ACHN (cell line): ENCODE results near the gene PCNX3.
A peak's percentile ranks its signal among the peaks of the same experiment; 100 is the strongest.

ENCODE experiments used
- DNase-seq: peaks from one replicate; pipeline ENCODE4 v3.0.0-alpha.2; 2015
- in situ Hi-C: cut with HindIII; loops from 2 replicates; pipeline ENCODE4 v1.10.0; 2017; ENCODE audit warnings: low sequenced_read_pairs, low pct_ligation_motif_present, low pct_unique_long_range_greater_than_20kb

The PCNX3 gene

GRCh38 chr11:65578667-65579066 is 36.9 kb upstream of the PCNX3 start:
- in situ Hi-C loops, result no loop called here
- no peak for DNase-seq

GRCh38 chr11:65579291-65579690 is 36.3 kb upstream of the PCNX3 start:
- in situ Hi-C loops, result no loop called here
- no peak for DNase-seq

DNA sequence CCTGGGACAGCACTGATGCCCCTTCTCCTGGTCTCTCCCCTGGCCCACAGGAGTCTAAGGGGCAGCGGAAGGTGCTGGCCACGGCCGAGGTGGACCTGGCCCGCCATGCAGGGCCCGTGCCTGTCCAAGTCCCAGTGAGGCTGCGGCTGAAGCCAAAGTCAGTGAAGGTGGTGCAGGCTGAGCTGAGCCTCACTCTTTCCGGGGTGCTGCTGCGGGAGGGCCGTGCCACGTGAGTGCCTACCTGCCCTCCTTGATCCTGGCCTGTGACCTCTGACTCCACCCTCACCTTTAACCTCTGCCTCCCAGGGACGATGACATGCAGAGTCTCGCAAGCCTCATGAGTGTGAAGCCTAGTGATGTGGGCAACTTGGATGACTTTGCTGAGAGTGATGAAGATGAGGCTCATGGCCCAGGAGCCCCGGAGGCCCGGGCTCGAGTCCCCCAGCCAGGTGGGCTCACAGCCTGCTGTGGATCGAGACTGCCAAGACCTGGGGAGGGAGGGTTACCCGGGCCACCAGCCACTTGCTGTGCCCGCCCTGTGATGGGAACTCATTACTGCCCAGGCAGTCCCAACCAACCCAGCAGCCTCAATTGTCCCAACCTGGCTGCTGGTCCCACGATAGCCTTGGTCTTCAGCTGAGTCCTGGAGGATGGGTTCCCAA is 35.4 kb upstream of the PCNX3 start:
- in situ Hi-C loops, result no loop called here
- DNase-seq, result no peak

DNA sequence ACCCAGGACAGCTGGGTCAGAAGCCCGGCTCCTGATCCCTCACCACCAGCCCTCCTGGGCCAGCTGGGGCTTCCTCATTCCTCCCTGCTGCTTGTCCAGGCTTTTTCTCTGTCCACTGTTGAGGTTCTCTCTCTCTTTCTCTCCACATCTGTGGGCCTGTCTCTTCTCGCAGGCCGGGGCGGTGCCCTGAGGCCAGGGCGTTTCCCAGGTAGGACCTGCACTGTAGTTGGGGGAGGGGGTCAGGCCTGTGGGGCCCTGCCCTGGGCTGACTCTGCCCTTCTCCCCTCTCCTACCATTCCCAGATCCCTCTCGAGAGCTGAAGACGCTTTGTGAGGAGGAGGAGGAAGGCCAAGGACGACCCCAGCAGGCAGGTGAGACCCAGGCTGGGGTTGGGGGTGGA is 34.8 kb upstream of the PCNX3 start:
- in situ Hi-C loops, result no loop called here
- DNase-seq, result no peak

DNA sequence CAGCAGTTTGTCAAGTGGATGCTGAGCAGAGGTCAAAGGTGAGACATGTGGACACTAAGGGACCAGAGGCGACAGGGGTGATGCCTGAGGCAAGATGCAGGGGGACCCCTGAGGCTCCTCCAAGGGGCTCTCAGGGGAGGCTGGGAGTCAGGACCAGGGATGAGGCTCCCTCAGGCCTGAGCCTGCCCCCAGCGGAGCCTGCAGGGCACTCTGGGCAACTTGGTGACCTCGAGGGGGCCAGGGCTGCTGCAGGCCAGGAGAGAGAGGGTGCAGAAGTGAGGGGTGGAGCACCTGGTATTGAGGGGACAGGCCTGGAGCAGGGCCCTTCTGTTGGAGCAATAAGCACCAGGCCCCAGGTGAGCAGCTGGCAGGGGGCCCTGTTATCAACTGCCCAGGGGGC is 33.6 kb upstream of the PCNX3 start:
- in situ Hi-C loops, result no loop called here
- DNase-seq, result no peak

DNA sequence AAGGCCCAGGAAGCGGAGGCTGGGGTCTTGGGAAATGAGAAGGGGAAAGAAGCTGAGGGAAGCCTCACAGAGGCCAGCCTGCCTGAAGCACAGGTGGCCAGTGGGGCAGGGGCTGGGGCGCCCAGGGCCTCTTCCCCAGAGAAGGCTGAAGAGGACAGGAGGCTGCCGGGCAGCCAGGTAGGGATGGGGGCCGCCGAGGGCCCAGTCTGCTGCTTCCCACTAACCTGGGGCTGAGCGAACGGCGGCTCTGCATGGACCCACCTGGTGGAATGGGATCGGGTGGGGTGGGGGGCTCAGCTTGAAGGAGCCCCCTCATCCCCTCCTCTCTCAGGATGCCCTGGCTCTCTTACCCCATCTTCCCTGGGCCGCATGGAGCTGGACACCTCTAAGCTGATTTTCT is 32.0 kb upstream of the PCNX3 start:
- no peak for DNase-seq
- in situ Hi-C loops, result no loop called here

GRCh38 chr11:65584106-65584505 is 31.5 kb upstream of the PCNX3 start:
- no peak for DNase-seq
- in situ Hi-C loops, result no loop called here

DNA sequence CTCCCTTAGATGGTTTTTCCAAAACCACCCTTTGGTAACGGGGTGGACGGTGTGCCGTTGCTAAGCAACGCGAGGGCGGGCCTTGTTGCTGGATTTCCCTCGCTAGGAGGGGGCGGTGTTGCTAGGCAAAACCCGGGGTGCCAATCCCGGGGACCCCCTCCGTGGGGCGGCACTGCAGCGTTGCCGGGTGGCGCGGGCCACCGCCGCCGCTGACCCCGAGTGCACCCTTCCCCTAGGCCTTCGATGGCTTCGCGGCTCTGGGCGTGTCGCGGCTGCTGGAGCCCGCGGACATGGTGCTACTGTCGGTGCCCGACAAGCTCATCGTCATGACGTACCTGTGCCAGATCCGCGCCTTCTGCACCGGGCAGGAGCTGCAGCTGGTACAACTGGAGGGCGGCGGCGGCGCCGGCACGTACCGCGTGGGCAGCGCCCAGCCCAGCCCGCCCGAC is 30.8 kb upstream of the PCNX3 start:
- DNase-seq, result no peak
- in situ Hi-C loops, result no loop called here

DNA sequence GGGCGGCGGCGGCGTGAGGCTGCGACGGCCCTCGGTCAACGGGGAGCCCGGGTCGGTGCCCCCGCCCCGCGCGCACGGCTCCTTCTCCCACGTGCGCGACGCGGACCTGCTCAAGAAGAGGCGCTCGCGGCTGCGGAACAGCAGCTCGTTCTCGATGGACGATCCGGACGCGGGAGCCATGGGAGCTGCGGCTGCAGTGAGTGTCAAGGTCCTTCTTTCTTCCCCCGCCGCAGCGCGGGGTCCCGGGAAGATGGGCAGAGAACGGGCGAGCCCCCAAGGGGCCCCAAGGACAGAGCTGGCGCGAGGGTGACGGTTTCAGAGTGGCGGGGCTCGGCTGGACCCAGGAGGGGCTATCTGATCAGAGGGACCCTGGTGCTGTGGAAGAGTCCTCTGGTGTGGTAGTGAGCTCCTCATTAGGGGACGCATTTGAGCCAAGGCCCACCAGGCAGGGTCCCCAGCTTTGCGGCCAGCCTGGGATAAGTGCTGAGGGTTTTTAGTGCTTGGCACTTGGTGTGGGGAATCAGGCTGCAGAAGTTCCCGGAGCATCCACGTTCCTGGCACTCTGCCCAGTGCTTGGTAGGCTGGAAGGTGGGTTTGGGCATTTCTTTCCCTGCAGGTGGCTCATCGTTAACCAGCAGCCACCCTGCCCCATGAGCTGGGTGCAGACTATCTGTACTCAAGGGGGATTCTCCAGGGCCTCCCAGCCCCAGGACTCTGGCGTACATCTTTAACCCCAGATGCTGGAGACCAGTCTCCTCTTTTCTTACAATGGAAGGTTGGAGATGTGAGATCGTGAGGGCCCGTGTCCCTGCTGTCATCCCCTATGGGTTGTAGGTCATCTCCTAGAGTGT is 30.0 kb upstream of the PCNX3 start:
- in situ Hi-C loops, result no loop called here
- no peak for DNase-seq

DNA sequence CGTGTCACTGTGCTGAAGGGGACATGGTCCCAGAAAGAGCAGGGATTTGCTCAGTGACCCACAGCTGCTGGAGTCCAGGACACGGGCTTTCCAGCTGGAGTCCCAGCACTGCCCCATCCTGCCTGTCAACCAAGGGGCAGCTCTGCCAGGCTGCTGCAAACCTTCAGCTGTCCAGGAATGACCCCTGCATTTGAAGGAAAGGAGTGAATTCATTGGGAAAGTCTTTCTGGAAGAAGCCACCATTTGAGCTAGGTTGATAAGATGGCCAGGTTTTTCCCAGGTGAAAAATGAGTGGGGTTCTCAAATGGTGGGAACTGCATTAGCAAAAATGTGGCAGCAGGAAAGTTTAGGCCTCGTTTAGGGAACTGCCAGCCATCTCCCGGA is 29.3 kb upstream of the PCNX3 start:
- DNase-seq, result no peak
- in situ Hi-C loops, result no loop called here

GRCh38 chr11:65586676-65587075 is 28.9 kb upstream of the PCNX3 start:
- in situ Hi-C loops, result no loop called here
- DNase-seq, result no peak

- in situ Hi-C loops, result no loop called here
- peak; percentile 62 for DNase-seq
These were observed 27.1 kb upstream of the PCNX3 start for GRCh38 chr11:65588199-65589054.

- no peak for DNase-seq
- in situ Hi-C loops, result no loop called here
These were observed 25.9 kb upstream of the PCNX3 start for GRCh38 chr11:65589444-65590239.

DNA sequence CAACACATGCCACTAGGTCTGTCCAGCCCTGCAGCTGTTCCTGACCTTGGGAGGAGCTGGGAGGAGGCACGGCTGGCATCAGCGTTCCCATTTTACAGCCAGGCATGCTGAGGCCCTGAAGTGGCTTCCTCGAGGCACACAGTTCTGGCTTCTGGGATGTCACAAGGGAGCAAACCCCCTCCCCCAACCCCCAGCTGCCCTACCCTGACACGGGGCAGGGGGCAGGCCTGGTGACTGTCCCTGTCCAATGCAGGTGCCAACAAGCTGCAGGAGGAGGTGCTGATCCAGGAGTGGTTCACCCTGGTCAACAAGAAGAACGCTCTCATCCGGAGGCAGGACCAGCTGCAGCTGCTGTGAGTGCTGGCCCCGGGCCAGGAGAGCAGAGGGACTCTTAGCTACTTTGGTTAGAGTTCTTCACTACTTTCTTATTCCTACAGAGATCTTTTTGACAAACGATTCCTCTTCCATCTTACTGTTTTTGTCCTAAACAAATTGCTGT is 25.3 kb upstream of the PCNX3 start:
- DNase-seq, result no peak
- in situ Hi-C loops, result no loop called here

- in situ Hi-C loops, result no loop called here
- DNase-seq, result no peak
These were observed 23.4 kb upstream of the PCNX3 start for GRCh38 chr11:65591939-65592857.

DNA sequence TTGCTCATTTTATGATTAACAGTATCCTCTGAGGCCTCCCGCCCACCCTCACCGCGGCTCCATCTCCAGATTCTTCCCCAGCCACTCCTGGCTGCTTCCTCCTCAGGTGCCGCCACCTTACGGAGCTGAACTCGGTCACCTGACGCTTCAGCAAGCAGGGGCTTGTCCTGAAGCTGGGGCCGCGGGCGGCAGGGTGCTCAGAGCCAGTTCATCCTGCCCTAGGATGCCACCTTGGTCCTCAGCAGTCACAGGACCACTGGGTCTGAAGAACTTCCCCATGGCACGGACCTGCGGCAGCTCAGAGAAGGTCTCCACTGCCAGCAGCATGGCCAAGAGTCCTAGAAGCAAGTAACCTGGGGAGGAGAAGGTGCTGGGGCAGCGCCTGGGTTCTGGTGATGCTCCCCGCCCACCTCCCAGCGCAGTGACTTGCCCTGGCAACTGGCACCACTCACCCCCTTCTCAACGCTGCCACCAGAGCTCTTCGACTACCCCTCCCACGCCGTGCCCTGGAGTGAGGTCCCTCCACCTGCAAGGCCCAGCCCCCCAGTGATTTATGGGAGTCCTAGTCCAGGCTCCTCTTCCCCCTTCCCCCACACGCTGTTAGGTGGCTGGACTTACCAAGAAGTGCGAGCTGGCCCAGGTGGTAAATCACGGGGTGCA is 22.6 kb upstream of the PCNX3 start:
- in situ Hi-C loops, result no loop called here
- DNase-seq, result no peak
